HCT116 (cell line): ENCODE data around the gene PRICKLE2. TPM values are rescaled to one million over a fixed set of nuclear protein-coding genes. Genes with fewer than 3 reads are reported as not detected.

Source experiments
- ATAC-seq: fragments of 200-7000 bp; cut with Tn5 transposase; 2 replicates; pipeline ENCODE4 v1.9.1; 2020; ENCODE audit warnings: mild to moderate bottlenecking, moderate library complexity
- BruUV-seq: library from RNA; stranded (reverse); fragments of 400-500 nt; replicated peaks from 2 replicates; lab custom pipeline; 2021; lab: Mats Ljungman, UMichigan
- CTCF ChIA-PET: fragments of 300-600 bp; sonication (Branson Sonifier 250); formaldehyde crosslinking; loops from one replicate; lab custom pipeline; 2021; ENCODE audit warnings: antibody characterized with exemption; lab: Charles Lee
- POLR2A ChIA-PET: fragments of 300-600, 350-600 bp; sonication (Branson Sonifier 250); formaldehyde crosslinking; loops from one replicate; lab custom pipeline; 2021; ENCODE audit warnings: antibody characterized with exemption; lab: Charles Lee
- RAD21 ChIA-PET, 2 experiments: fragments of 300-600 bp; sonication (Branson Sonifier 250); formaldehyde crosslinking; loops; one replicate each; lab custom pipeline; 2023; ENCODE audit warnings: low total read pairs in 2 of 2; ENCODE audit not compliant: uncharacterized antibody in 2 of 2, unreplicated experiment in 2 of 2, low non-redundant PET in 1 of 2; lab: Charles Lee
- DNase-seq: peaks from one replicate; pipeline ENCODE4 v3.0.0-alpha.2; 2010; ENCODE audit warnings: low read depth, low spot score
- H2AFZ ChIP-seq: fragments of 200-600 bp; shearing (Covaris generic), sonication (generic); 2 replicates; pipeline ENCODE4 v1.6.1; 2017; ENCODE audit warnings: low read depth, mixed run types, mixed read lengths, antibody characterized with exemption, low read length; ENCODE audit not compliant: poor library complexity, severe bottlenecking
- H3K27ac ChIP-seq: 2 replicates; pipeline ENCODE4 v1.5.1; 2012; ENCODE audit warnings: low read depth, low read length
- H3K27me3 ChIP-seq: fragments of 200-600 bp; sonication (generic); 2 replicates; pipeline ENCODE4 v1.6.1; 2016; ENCODE audit warnings: mixed run types, low read length, mixed read lengths; ENCODE audit not compliant: insufficient read depth
- H3K36me3 ChIP-seq, 2 experiments: fragments of 200-500 bp in 1 of 2; fragments of 200-600 bp in 1 of 2; sonication (Bioruptor generic) in 1 of 2; sonication (generic) in 1 of 2; 2 replicates each; pipeline versions ENCODE4 v1.5.1 to v1.6.1; 2014 to 2016; ENCODE audit warnings: low read length in 2 of 2, inconsistent platforms in 1 of 2, mixed read lengths in 1 of 2, mixed run types in 1 of 2; ENCODE audit not compliant: insufficient read depth in 2 of 2, control insufficient read depth in 1 of 2
- H3K4me1 ChIP-seq, 2 experiments: fragments of 200-600 bp in 1 of 2; sonication (generic) in 1 of 2; 2 replicates each; pipeline versions ENCODE4 v1.5.1 to v1.6.1; 2012 to 2017; ENCODE audit warnings: low read length in 2 of 2, inconsistent platforms in 1 of 2, mild to moderate bottlenecking in 1 of 2, mixed read lengths in 1 of 2, mixed run types in 1 of 2, moderate library complexity in 1 of 2; ENCODE audit not compliant: insufficient read depth in 2 of 2, control insufficient read depth in 1 of 2
- H3K4me2 ChIP-seq: fragments of 200-600 bp; sonication (generic); 2 replicates; pipeline ENCODE4 v1.6.1; 2017; ENCODE audit warnings: mixed run types, low read length, mixed read lengths
- H3K4me3 ChIP-seq, 2 experiments: fragments of 200-600 bp in 1 of 2; sonication (generic) in 1 of 2; replicated peaks in 1 of 2; 2 replicates each; pipeline ENCODE4 v1.5.1; 2011 to 2016; ENCODE audit warnings: low read length in 2 of 2, control low read depth in 1 of 2, low read depth in 1 of 2, mild to moderate bottlenecking in 1 of 2, mixed read lengths in 1 of 2, mixed run types in 1 of 2
- H3K79me2 ChIP-seq: fragments of 200-600 bp; sonication (generic); 2 replicates; pipeline ENCODE4 v1.6.1; 2017; ENCODE audit warnings: mild to moderate bottlenecking, mixed run types, low read length, moderate library complexity, mixed read lengths; ENCODE audit not compliant: insufficient read depth
- H3K9ac ChIP-seq: fragments of 200-600 bp; sonication (generic); 2 replicates; pipeline ENCODE4 v1.6.1; 2016; ENCODE audit warnings: low read length, mixed read lengths
- H3K9me2 ChIP-seq: fragments of 200-600 bp; sonication (generic), shearing (Covaris generic); 2 replicates; pipeline ENCODE4 v1.6.1; 2017; ENCODE audit warnings: mixed run types, mild to moderate bottlenecking, moderate library complexity; ENCODE audit not compliant: insufficient read depth
- H3K9me3 ChIP-seq, 2 experiments: fragments of 200-500 bp in 1 of 2; fragments of 200-600 bp in 1 of 2; sonication (Bioruptor generic) in 1 of 2; sonication (generic) in 1 of 2; 2 replicates each; pipeline ENCODE4 v1.6.1; 2014 to 2017; ENCODE audit warnings: low read length in 2 of 2, mixed read lengths in 2 of 2, inconsistent platforms in 1 of 2, low read depth in 1 of 2, mild to moderate bottlenecking in 1 of 2, mixed run types in 1 of 2, moderate library complexity in 1 of 2; ENCODE audit not compliant: control insufficient read depth in 1 of 2, insufficient read depth in 1 of 2
- H4K20me1 ChIP-seq: fragments of 200-600 bp; sonication (generic), shearing (Covaris generic); 2 replicates; pipeline ENCODE4 v1.6.1; 2017; ENCODE audit warnings: mixed run types, mild to moderate bottlenecking, moderate library complexity; ENCODE audit not compliant: insufficient read depth
- ATF3 ChIP-seq: IDR thresholded peaks from 2 replicates; pipeline ENCODE4 v1.6.1; 2012
- CBX3 ChIP-seq: IDR thresholded peaks from 2 replicates; pipeline ENCODE4 v1.6.1; 2012; ENCODE audit warnings: low read depth
- EZH2 ChIP-seq: fragments of 200-600 bp; sonication (generic); IDR thresholded peaks from 2 replicates; pipeline ENCODE4 v1.6.1; 2017; ENCODE audit warnings: antibody characterized with exemption, mixed run types
- JUND ChIP-seq: IDR thresholded peaks from 2 replicates; pipeline ENCODE4 v1.6.1; 2012
- RAD21 ChIP-seq: IDR thresholded peaks from 2 replicates; pipeline ENCODE4 v1.6.1; 2012; ENCODE audit warnings: low read depth, mild to moderate bottlenecking
- TCF7L2 ChIP-seq: IDR thresholded peaks from 2 replicates; pipeline ENCODE4 v1.7.0; 2011; ENCODE audit warnings: borderline replicate concordance, inconsistent platforms; ENCODE audit not compliant: insufficient read depth, insufficient read length; ENCODE audit errors: extremely low read depth
- YY1 ChIP-seq: IDR thresholded peaks from 2 replicates; pipeline ENCODE4 v1.6.1; 2011; ENCODE audit warnings: low read length, low read depth, moderate library complexity, mild to moderate bottlenecking; ENCODE audit not compliant: insufficient replicate concordance; ENCODE audit errors: extremely low read depth
- ZBTB33 ChIP-seq: IDR thresholded peaks from 2 replicates; pipeline ENCODE4 v1.6.1; 2011; ENCODE audit warnings: mild to moderate bottlenecking, low read length, moderate library complexity; ENCODE audit not compliant: insufficient replicate concordance; ENCODE audit errors: extremely low read depth
- intact Hi-C: fragments of 100-400 bp; cut with micrococcal nuclease; formaldehyde crosslinking; loops from 2 replicates; pipeline ENCODE4 v1.10.0; 2022
- total RNA-seq: library from RNA; stranded (reverse); gene quantifications from one replicate; pipeline ENCODE4 v1.2.1, GENCODE V29; 2021; ENCODE audit not compliant: unreplicated experiment

PRICKLE2 gene
- total RNA-seq, 1 experiment from 2014 or later = 0.05 TPM

- TF ChIP-seq EZH2 = no peak
- no peak for TF ChIP-seq CBX3
- no peak for TF ChIP-seq TCF7L2
- no peak for TF ChIP-seq ATF3
- TF ChIP-seq ZBTB33 = no peak
- no peak for TF ChIP-seq RAD21
- no peak for TF ChIP-seq JUND
- TF ChIP-seq YY1 = no peak
- no peak overlapping the region for H3K4me2 ChIP-seq
- DNase-seq (no peak), ATAC-seq (no peak)
- intact Hi-C loops = loop anchor here (10.0 kb wide), 1 partner anchor 222 kb away; no protein-coding TSS in a partner anchor
- ChIA-PET POLR2A (no interaction called here), RAD21 (no interaction called here), CTCF (interaction anchor here (1.5 kb wide), 1 partner anchor 222 kb away, joined by 3 read pairs; no protein-coding TSS in a partner anchor)
- H3K9me2 ChIP-seq = no peaks in the 10 kb centered on the region
- H3K4me3 ChIP-seq = no peak overlapping the region
- H3K9me3 ChIP-seq = no peaks in the 10 kb centered on the region
- H3K36me3 ChIP-seq = no peaks in the 10 kb centered on the region
- H2AFZ ChIP-seq = no peak overlapping the region
- no peak overlapping the region for H3K27ac ChIP-seq
- peaks cover 36% of the 10 kb centered on the region for H3K27me3 ChIP-seq
- H4K20me1 ChIP-seq = no peaks in the 10 kb centered on the region
- no peaks in the 10 kb centered on the region for H3K79me2 ChIP-seq
- no peaks in the 10 kb centered on the region for H3K4me1 ChIP-seq
- no peak overlapping the region for H3K9ac ChIP-seq
- BruUV-seq = no TSS peak
These were observed 37.4 kb upstream of the PRICKLE2 start for GRCh38 chr3:64262574-64263114.
